Liver (tissue), 9 donors: ENCODE data around the gene GBX1. TPM values are rescaled to one million over a fixed set of nuclear protein-coding genes. Genes with fewer than 3 reads are reported as not detected.

Experiments used
- DNase-seq: peaks from one replicate; pipeline ENCODE4 v3.0.0-alpha.2; 2017; ENCODE audit warnings: low spot score
- H3K27ac ChIP-seq, 2 donors: one replicate each; pipeline ENCODE4 v1.7.0; 2013; ENCODE audit warnings: inconsistent platforms in 2 of 2, low read length in 2 of 2, control low read depth in 1 of 2, low read depth in 1 of 2, mild to moderate bottlenecking in 1 of 2
- H3K27me3 ChIP-seq, 4 donors: one replicate each; pipeline versions ENCODE4 v1.6.1 to v1.7.0; 2013; ENCODE audit warnings: low read length in 3 of 4, inconsistent platforms in 1 of 4, mild to moderate bottlenecking in 1 of 4, moderate library complexity in 1 of 4; ENCODE audit not compliant: control insufficient read depth in 4 of 4, insufficient read depth in 4 of 4
- H3K36me3 ChIP-seq, 4 donors: one replicate each; pipeline versions ENCODE4 v1.6.1 to v1.7.0; 2013; ENCODE audit warnings: low read length in 3 of 4, mild to moderate bottlenecking in 3 of 4, low read depth in 1 of 4, moderate library complexity in 1 of 4; ENCODE audit not compliant: control insufficient read depth in 4 of 4, insufficient read depth in 3 of 4
- H3K4me1 ChIP-seq, 4 donors: one replicate each; pipeline versions ENCODE4 v1.6.1 to v1.7.0; 2013; ENCODE audit warnings: low read length in 3 of 4, mild to moderate bottlenecking in 3 of 4, moderate library complexity in 1 of 4; ENCODE audit not compliant: control insufficient read depth in 4 of 4, insufficient read depth in 4 of 4
- H3K4me3 ChIP-seq, 3 donors: one replicate each; pipeline versions ENCODE4 v1.6.1 to v1.7.0; 2013; ENCODE audit warnings: low read length in 3 of 3, control low read depth in 1 of 3, low read depth in 1 of 3, mild to moderate bottlenecking in 1 of 3
- H3K9ac ChIP-seq, 2 donors: one replicate each; pipeline ENCODE4 v1.7.0; 2013; ENCODE audit warnings: low read length in 2 of 2, mild to moderate bottlenecking in 2 of 2, moderate library complexity in 2 of 2, control low read depth in 1 of 2, low read depth in 1 of 2
- H3K9me3 ChIP-seq, 4 donors: one replicate each; pipeline versions ENCODE4 v1.6.1 to v1.7.0; 2013; ENCODE audit warnings: low read length in 3 of 4; ENCODE audit not compliant: control insufficient read depth in 4 of 4
- EGR1 ChIP-seq, 2 donors: IDR thresholded peaks; 2 replicates each; pipeline ENCODE4 v1.6.1; 2016 to 2018; ENCODE audit warnings: antibody characterized with exemption in 2 of 2, low read depth in 2 of 2
- FOXA1 ChIP-seq: IDR thresholded peaks from 2 replicates; pipeline ENCODE4 v1.6.1; 2016; ENCODE audit warnings: antibody characterized with exemption
- FOXA2 ChIP-seq: IDR thresholded peaks from 2 replicates; pipeline ENCODE4 v1.6.1; 2016; ENCODE audit warnings: antibody characterized with exemption
- GABPA ChIP-seq, 2 donors: IDR thresholded peaks in 1 of 2; conservative IDR thresholded peaks in 1 of 2; 2 replicates each; pipeline ENCODE4 v1.6.1; 2016; ENCODE audit warnings: antibody characterized with exemption in 2 of 2, mild to moderate bottlenecking in 1 of 2, moderate library complexity in 1 of 2
- HNF4A ChIP-seq, 2 donors: conservative IDR thresholded peaks; 2 replicates each; pipeline ENCODE4 v1.6.1; 2016; ENCODE audit warnings: antibody characterized with exemption in 2 of 2, mild to moderate bottlenecking in 2 of 2
- HNF4G ChIP-seq: IDR thresholded peaks from 2 replicates; pipeline ENCODE4 v1.6.1; 2016; ENCODE audit warnings: antibody characterized with exemption
- NR2F2 ChIP-seq: IDR thresholded peaks from 2 replicates; pipeline ENCODE4 v1.6.1; 2016; ENCODE audit warnings: antibody characterized with exemption
- RAD21 ChIP-seq, 2 donors: IDR thresholded peaks; 2 replicates each; pipeline ENCODE4 v1.6.1; 2016; ENCODE audit warnings: antibody characterized with exemption in 2 of 2, mild to moderate bottlenecking in 2 of 2
- RXRA ChIP-seq, 2 donors: IDR thresholded peaks; 2 replicates each; pipeline ENCODE4 v1.6.1; 2017 to 2018; ENCODE audit warnings: antibody characterized with exemption in 2 of 2, mild to moderate bottlenecking in 1 of 2
- YY1 ChIP-seq: IDR thresholded peaks from 2 replicates; pipeline ENCODE4 v1.6.1; 2016; ENCODE audit warnings: antibody characterized with exemption, mild to moderate bottlenecking
- WGBS: extraction: QIAGEN DNeasy Blood & Tissue Kit; methylation state at CpG from one replicate; pipeline ENCODE4 v1.1.7; 2013; 5-methylcytosine and 5-hydroxymethylcytosine counted together
- polyA plus RNA-seq, 2 donors: library from polyadenylated mRNA; stranded (reverse) in 1 of 2; unstranded in 1 of 2; fragments of 200-250 nt in 1 of 2; fragments of >200 nt in 1 of 2; fragmentation: Nextera tagmentation in 1 of 2; extraction: Ambion mirVana in 1 of 2; gene quantifications; one replicate each; pipeline versions ENCODE4 v1.2.1 to v1.2.3, GENCODE V29; 2013 to 2015
- total RNA-seq, 2 donors: library from RNA; depleted of rRNA; stranded (reverse); fragments of >200 nt; gene quantifications; one replicate each; pipeline ENCODE4 v1.2.3, GENCODE V29; 2014
- TF ChIP-seq, protein P1 (sequence below): fragments of 150-350 bp; IDR thresholded peaks from 2 replicates; pipeline ENCODE4 v1.5.1; 2017; ENCODE audit warnings: improper control_type of control experiment, low read depth, low read length; ENCODE audit not compliant: missing input control
- TF ChIP-seq, protein P2 (sequence below): IDR thresholded peaks from 2 replicates; pipeline ENCODE4 v1.6.1; 2016; ENCODE audit warnings: antibody characterized with exemption
- TF ChIP-seq, protein P3 (sequence below): IDR thresholded peaks from 2 replicates; pipeline ENCODE4 v1.6.1; 2016; ENCODE audit warnings: antibody characterized with exemption
- TF ChIP-seq, protein P4 (sequence below): IDR thresholded peaks from 2 replicates; pipeline ENCODE4 v1.6.1; 2016; ENCODE audit warnings: antibody characterized with exemption
- donor health status: healthy.
- donor health status: healthy.
- donor health status: healthy.
- donor health status: healthy.
- donor health status: healthy.

The GBX1 gene
- total and polyA plus RNA-seq, 4 donors = not detected

DNA sequence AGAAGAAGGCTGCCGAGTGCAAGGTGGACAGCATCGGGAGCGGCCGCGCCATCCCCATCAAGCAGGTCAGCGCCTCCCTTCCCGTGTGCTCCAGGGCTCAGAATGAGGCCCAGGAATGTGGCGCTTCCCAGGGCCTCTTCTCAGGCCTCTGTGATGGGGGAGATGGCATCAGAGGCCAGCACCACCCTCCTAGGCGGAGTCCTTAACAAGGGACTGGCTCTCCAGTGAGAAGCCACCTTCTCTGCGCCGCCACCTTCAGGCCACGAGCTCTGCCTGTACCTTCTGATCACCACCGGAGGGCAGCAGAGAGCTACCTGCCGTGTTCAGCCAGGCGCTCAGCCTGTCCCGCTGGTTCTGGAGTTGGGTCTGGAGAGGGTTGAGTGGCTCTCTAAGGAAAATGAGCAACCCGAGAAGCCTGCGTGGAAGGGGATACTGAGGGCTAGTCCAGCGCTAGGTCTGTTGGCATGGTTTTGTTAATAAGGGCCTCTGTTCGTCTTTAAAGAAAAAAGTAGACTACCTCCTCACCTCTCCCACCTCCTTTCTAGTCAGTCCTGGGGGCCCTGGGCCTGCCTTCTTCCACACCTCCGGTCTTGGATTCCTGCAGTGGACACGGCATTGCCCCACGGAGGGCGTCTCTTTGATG is 43.6 kb downstream of the GBX1 start:
- 53% methylated on average over 24 of the region's 24 CpGs for WGBS
- Histone ChIP-seq H3K4me3 (no peak overlapping the region), H3K36me3 (peaks cover 7 to 34% (median 14%) of the 10 kb centered on the region in 4 donors), H3K27me3 (no peaks in the 10 kb centered on the region), H3K9ac (no peak overlapping the region), H3K27ac (peak overlapping the region in 1 of 2 donors; percentile 32), H3K4me1 (no peaks in the 10 kb centered on the region), H3K9me3 (no peaks in the 10 kb centered on the region)
- no peak for TF ChIP-seq NR2F2
- TF ChIP-seq, protein P1, sequence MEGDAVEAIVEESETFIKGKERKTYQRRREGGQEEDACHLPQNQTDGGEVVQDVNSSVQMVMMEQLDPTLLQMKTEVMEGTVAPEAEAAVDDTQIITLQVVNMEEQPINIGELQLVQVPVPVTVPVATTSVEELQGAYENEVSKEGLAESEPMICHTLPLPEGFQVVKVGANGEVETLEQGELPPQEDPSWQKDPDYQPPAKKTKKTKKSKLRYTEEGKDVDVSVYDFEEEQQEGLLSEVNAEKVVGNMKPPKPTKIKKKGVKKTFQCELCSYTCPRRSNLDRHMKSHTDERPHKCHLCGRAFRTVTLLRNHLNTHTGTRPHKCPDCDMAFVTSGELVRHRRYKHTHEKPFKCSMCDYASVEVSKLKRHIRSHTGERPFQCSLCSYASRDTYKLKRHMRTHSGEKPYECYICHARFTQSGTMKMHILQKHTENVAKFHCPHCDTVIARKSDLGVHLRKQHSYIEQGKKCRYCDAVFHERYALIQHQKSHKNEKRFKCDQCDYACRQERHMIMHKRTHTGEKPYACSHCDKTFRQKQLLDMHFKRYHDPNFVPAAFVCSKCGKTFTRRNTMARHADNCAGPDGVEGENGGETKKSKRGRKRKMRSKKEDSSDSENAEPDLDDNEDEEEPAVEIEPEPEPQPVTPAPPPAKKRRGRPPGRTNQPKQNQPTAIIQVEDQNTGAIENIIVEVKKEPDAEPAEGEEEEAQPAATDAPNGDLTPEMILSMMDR = peak; percentile 93
- TF ChIP-seq HNF4G = no peak
- peak; percentile 83 to 90 for TF ChIP-seq RAD21 (IDR thresholded peaks at IDR 0.05)
- no peak for TF ChIP-seq FOXA2
- TF ChIP-seq, protein P2, sequence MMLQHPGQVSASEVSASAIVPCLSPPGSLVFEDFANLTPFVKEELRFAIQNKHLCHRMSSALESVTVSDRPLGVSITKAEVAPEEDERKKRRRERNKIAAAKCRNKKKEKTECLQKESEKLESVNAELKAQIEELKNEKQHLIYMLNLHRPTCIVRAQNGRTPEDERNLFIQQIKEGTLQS = no peak
- TF ChIP-seq FOXA1 = no peak
- TF ChIP-seq, protein P3, sequence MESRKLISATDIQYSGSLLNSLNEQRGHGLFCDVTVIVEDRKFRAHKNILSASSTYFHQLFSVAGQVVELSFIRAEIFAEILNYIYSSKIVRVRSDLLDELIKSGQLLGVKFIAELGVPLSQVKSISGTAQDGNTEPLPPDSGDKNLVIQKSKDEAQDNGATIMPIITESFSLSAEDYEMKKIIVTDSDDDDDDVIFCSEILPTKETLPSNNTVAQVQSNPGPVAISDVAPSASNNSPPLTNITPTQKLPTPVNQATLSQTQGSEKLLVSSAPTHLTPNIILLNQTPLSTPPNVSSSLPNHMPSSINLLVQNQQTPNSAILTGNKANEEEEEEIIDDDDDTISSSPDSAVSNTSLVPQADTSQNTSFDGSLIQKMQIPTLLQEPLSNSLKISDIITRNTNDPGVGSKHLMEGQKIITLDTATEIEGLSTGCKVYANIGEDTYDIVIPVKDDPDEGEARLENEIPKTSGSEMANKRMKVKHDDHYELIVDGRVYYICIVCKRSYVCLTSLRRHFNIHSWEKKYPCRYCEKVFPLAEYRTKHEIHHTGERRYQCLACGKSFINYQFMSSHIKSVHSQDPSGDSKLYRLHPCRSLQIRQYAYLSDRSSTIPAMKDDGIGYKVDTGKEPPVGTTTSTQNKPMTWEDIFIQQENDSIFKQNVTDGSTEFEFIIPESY = no peak
- TF ChIP-seq YY1 = no peak
- TF ChIP-seq, protein P4, sequence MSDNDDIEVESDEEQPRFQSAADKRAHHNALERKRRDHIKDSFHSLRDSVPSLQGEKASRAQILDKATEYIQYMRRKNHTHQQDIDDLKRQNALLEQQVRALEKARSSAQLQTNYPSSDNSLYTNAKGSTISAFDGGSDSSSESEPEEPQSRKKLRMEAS = no peak
- TF ChIP-seq EGR1 (IDR thresholded peaks at IDR 0.05; ENCODE audit: low read depth in 2 of 2) = no peak
- TF ChIP-seq HNF4A (conservative IDR thresholded peaks at IDR 0.05) = no peak
- TF ChIP-seq RXRA (IDR thresholded peaks at IDR 0.05) = no peak
- no peak for TF ChIP-seq GABPA (IDR thresholded peaks at IDR 0.05 in 1 of 2, conservative IDR thresholded peaks at IDR 0.05 in 1 of 2)
- peak; percentile 87 for DNase-seq

DNA sequence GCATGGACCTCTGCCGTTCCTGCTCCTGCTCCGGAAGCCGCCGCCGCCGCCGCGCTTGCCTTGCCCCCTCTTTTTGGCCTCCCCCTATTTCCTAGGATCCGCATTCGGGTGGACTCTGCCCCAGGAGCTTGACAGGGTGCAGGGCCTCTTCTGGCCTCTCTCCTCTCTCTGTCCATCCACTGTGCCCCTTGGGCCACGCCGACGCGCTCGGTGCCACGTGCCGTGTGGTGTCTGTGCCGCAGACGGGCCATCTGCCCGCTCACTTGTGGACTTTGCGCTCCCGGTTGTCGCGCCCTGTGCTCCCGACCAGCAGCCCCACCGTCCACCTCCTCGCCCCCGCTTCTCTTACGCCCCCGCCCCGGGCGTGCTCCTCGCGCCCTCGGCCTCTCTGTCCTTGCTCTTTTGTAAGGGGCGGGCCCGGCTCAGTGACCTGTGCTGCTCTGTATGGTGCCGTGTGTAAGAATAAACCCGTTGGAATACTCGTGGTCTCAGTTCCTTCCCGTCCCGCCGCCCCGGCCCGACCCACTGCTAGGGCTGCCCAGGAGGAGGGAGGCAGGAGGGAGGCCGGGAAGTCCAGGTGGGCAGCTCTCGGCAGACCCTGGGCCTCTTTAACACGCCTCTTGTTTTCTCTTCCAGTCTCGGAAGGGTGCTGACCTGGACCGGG is 44.2 kb downstream of the GBX1 start:
- peaks cover 7 to 34% (median 12%) of the 10 kb centered on the region in 4 donors for H3K36me3 ChIP-seq
- no peak overlapping the region for H3K9ac ChIP-seq
- WGBS = 92% methylated on average over 50 of the region's 50 CpGs
- no peak overlapping the region for H3K4me3 ChIP-seq
- peak overlapping the region in 1 of 2 donors; percentile 32 for H3K27ac ChIP-seq
- no peak for DNase-seq
- H3K27me3 ChIP-seq = no peaks in the 10 kb centered on the region
- H3K9me3 ChIP-seq = no peaks in the 10 kb centered on the region
- TF ChIP-seq HNF4A (conservative IDR thresholded peaks at IDR 0.05) = peak in 1 of 2 donors; percentile 4
- TF ChIP-seq, protein P1 = no peak
- H3K4me1 ChIP-seq = no peaks in the 10 kb centered on the region
